HepG2 (cell line): ENCODE measurements around the gene NCMAP. TPM values are rescaled to one million over a fixed set of nuclear protein-coding genes. Genes with fewer than 3 reads are reported as not detected.

Experiments used
- CCAR2 ChIP-seq: fragments of 200-400 bp; formaldehyde crosslinking; optimal IDR thresholded peaks from 2 replicates; pipeline ENCODE3; 2018; ENCODE audit warnings: low read depth, mild to moderate bottlenecking, low read length, moderate library complexity
- ONECUT2 ChIP-seq: sonication (generic); formaldehyde crosslinking; IDR thresholded peaks from 2 replicates; pipeline ENCODE4 v1.4.0; 2020; ENCODE audit warnings: missing genetic modification reagents
- ZNF629 ChIP-seq: sonication (generic); formaldehyde crosslinking; conservative IDR thresholded peaks from 2 replicates; pipeline ENCODE4 v1.5.0; 2020; ENCODE audit warnings: missing genetic modification reagents
- polyA plus RNA-seq, 8 experiments: library from polyadenylated mRNA; depleted of rRNA in 3 of 8; stranded (reverse) in 7 of 8; unstranded in 1 of 8; fragments of >200 nt; fragmentation: Illumina TruSeq in 4 of 8; extraction: Trizol in 4 of 8; gene quantifications; 2 replicates each; pipeline versions ENCODE4 v1.2.1 to v1.2.3, GENCODE V29; 2011 to 2016; ENCODE audit warnings: low read depth in 4 of 8, missing spikeins in 1 of 8, mixed read lengths in 1 of 8; ENCODE audit not compliant: insufficient read depth in 1 of 8
- total RNA-seq, 5 experiments: library from RNA; depleted of rRNA; stranded (reverse); fragments of >200 nt; fragmentation: Illumina TruSeq; extraction: Trizol; gene quantifications; 2 replicates each; pipeline ENCODE4 v1.2.3, GENCODE V29; 2016; ENCODE audit warnings: low read depth in 1 of 5
- TF ChIP-seq, protein P1 (sequence below): sonication (generic); formaldehyde crosslinking; IDR thresholded peaks from 2 replicates; pipeline ENCODE4 v1.5.1; 2020; ENCODE audit warnings: mild to moderate bottlenecking, missing genetic modification reagents, borderline replicate concordance
- TF ChIP-seq, protein P2 (sequence below): sonication (generic); formaldehyde crosslinking; IDR thresholded peaks from 2 replicates; pipeline ENCODE4 v1.5.1; 2020; ENCODE audit warnings: mild to moderate bottlenecking, missing genetic modification reagents, moderate library complexity
- TF ChIP-seq, protein P3 (sequence below): sonication (generic); formaldehyde crosslinking; IDR thresholded peaks from 2 replicates; pipeline ENCODE4 v1.8.0; 2023; ENCODE audit warnings: mild to moderate bottlenecking, missing genetic modification reagents

NCMAP gene
- total and polyA plus RNA-seq, 2 of the 13 experiments (the other 11 are each of a cell fraction or from before 2014, with no cell fraction given): 2.7 to 20.0 TPM

DNA sequence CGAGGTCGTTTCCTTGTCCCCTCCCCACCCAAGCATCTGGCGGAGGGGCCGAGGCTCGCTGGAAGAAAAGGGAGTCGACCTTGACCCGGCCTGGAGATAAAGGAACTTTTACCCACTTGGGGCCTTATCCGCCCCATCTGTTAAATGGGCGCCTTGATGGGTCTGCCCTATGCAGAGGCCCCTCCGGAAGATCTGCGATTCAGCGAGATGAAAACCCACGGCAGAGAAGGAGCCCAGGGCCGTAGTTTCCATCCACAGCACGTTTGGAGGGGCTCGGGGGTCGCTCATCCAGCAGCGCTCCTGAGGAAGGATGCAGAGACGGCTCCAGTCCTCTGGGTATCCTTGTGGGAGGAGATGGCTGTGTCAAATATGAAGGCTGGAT lies 518 bp downstream of the NCMAP start (continued):
- TF ChIP-seq, protein P1, sequence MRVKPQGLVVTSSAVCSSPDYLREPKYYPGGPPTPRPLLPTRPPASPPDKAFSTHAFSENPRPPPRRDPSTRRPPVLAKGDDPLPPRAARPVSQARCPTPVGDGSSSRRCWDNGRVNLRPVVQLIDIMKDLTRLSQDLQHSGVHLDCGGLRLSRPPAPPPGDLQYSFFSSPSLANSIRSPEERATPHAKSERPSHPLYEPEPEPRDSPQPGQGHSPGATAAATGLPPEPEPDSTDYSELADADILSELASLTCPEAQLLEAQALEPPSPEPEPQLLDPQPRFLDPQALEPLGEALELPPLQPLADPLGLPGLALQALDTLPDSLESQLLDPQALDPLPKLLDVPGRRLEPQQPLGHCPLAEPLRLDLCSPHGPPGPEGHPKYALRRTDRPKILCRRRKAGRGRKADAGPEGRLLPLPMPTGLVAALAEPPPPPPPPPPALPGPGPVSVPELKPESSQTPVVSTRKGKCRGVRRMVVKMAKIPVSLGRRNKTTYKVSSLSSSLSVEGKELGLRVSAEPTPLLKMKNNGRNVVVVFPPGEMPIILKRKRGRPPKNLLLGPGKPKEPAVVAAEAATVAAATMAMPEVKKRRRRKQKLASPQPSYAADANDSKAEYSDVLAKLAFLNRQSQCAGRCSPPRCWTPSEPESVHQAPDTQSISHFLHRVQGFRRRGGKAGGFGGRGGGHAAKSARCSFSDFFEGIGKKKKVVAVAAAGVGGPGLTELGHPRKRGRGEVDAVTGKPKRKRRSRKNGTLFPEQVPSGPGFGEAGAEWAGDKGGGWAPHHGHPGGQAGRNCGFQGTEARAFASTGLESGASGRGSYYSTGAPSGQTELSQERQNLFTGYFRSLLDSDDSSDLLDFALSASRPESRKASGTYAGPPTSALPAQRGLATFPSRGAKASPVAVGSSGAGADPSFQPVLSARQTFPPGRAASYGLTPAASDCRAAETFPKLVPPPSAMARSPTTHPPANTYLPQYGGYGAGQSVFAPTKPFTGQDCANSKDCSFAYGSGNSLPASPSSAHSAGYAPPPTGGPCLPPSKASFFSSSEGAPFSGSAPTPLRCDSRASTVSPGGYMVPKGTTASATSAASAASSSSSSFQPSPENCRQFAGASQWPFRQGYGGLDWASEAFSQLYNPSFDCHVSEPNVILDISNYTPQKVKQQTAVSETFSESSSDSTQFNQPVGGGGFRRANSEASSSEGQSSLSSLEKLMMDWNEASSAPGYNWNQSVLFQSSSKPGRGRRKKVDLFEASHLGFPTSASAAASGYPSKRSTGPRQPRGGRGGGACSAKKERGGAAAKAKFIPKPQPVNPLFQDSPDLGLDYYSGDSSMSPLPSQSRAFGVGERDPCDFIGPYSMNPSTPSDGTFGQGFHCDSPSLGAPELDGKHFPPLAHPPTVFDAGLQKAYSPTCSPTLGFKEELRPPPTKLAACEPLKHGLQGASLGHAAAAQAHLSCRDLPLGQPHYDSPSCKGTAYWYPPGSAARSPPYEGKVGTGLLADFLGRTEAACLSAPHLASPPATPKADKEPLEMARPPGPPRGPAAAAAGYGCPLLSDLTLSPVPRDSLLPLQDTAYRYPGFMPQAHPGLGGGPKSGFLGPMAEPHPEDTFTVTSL: no peak
- TF ChIP-seq ONECUT2 (CRISPR knock-in tag) (no peak), CCAR2 (no peak), ZNF629 (CRISPR knock-in tag) (peak; percentile 95)
- TF ChIP-seq, protein P2, sequence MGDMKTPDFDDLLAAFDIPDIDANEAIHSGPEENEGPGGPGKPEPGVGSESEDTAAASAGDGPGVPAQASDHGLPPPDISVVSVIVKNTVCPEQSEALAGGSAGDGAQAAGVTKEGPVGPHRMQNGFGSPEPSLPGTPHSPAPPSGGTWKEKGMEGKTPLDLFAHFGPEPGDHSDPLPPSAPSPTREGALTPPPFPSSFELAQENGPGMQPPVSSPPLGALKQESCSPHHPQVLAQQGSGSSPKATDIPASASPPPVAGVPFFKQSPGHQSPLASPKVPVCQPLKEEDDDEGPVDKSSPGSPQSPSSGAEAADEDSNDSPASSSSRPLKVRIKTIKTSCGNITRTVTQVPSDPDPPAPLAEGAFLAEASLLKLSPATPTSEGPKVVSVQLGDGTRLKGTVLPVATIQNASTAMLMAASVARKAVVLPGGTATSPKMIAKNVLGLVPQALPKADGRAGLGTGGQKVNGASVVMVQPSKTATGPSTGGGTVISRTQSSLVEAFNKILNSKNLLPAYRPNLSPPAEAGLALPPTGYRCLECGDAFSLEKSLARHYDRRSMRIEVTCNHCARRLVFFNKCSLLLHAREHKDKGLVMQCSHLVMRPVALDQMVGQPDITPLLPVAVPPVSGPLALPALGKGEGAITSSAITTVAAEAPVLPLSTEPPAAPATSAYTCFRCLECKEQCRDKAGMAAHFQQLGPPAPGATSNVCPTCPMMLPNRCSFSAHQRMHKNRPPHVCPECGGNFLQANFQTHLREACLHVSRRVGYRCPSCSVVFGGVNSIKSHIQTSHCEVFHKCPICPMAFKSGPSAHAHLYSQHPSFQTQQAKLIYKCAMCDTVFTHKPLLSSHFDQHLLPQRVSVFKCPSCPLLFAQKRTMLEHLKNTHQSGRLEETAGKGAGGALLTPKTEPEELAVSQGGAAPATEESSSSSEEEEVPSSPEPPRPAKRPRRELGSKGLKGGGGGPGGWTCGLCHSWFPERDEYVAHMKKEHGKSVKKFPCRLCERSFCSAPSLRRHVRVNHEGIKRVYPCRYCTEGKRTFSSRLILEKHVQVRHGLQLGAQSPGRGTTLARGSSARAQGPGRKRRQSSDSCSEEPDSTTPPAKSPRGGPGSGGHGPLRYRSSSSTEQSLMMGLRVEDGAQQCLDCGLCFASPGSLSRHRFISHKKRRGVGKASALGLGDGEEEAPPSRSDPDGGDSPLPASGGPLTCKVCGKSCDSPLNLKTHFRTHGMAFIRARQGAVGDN (CRISPR knock-in tag): peak; percentile 23; the same call in 1 of the 2 replicates
- TF ChIP-seq, protein P3, sequence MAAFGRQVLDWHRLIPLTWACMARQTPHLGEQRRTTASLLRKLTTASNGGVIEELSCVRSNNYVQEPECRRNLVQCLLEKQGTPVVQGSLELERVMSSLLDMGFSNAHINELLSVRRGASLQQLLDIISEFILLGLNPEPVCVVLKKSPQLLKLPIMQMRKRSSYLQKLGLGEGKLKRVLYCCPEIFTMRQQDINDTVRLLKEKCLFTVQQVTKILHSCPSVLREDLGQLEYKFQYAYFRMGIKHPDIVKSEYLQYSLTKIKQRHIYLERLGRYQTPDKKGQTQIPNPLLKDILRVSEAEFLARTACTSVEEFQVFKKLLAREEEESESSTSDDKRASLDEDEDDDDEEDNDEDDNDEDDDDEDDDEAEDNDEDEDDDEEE (CRISPR knock-in tag): no peak
